ENCODE results near the gene PPP2R5C. TPM values are rescaled to one million over a fixed set of nuclear protein-coding genes. Genes with fewer than 3 reads are reported as not detected.

Gene PPP2R5C
- total RNA-seq, 1 donor from 2014 or later = 125 TPM

DNA sequence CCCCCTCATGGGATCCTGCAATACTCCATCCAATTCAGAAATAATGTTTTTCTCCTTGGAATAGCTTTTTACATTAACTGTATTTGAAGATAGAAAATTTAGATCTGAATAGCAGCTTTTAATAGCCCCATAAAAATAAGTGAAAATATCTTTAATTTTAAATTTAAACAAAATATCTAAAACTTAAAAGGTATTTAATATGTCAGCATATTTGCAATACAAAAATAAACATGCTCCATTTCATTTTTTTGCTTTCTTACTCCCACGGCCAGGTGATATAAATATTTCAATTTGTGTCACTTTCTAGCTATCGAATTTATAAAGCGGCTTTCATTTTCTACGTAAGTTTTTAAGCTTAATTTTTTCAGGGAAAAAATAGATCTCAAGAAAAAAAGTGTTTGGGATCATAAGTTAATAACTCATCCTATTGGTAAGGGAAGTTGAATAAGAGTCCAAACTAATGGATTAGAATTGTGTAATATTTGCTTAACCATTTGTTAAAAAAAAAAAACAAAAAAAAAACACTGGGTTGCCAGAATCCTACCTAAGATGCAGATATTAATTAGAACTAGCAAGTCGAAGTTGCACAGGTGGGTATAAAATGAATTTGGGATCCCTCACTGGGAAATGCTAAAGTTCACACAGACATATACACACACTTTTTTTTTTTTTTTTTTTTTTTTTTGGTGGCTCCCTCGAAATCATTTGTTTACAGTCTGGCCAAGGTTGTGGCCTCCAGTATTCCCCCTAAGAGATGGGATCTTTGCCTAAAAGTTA lies 47.6 kb downstream of the PPP2R5C start:
- no peak for DNase-seq (ENCODE audit: low spot score in 2 of 2, unreplicated experiment in 2 of 2)
- H3K27ac Mint-ChIP-seq = peak overlapping the region; percentile 99
- peaks cover 1% of the 10 kb centered on the region for H3K9me3 Mint-ChIP-seq
- TF ChIP-seq, protein P1, sequence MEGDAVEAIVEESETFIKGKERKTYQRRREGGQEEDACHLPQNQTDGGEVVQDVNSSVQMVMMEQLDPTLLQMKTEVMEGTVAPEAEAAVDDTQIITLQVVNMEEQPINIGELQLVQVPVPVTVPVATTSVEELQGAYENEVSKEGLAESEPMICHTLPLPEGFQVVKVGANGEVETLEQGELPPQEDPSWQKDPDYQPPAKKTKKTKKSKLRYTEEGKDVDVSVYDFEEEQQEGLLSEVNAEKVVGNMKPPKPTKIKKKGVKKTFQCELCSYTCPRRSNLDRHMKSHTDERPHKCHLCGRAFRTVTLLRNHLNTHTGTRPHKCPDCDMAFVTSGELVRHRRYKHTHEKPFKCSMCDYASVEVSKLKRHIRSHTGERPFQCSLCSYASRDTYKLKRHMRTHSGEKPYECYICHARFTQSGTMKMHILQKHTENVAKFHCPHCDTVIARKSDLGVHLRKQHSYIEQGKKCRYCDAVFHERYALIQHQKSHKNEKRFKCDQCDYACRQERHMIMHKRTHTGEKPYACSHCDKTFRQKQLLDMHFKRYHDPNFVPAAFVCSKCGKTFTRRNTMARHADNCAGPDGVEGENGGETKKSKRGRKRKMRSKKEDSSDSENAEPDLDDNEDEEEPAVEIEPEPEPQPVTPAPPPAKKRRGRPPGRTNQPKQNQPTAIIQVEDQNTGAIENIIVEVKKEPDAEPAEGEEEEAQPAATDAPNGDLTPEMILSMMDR (IDR thresholded peaks at IDR 0.05; ENCODE audit: unreplicated experiment) = no peak
- peak overlapping the region; percentile 83 for H3K4me3 Mint-ChIP-seq
- no peaks in the 10 kb centered on the region for H3K27me3 Mint-ChIP-seq (ENCODE audit: low read depth)
- no peaks in the 10 kb centered on the region for H3K36me3 Mint-ChIP-seq
- peaks cover 37% of the 10 kb centered on the region for H3K4me1 Mint-ChIP-seq

DNA sequence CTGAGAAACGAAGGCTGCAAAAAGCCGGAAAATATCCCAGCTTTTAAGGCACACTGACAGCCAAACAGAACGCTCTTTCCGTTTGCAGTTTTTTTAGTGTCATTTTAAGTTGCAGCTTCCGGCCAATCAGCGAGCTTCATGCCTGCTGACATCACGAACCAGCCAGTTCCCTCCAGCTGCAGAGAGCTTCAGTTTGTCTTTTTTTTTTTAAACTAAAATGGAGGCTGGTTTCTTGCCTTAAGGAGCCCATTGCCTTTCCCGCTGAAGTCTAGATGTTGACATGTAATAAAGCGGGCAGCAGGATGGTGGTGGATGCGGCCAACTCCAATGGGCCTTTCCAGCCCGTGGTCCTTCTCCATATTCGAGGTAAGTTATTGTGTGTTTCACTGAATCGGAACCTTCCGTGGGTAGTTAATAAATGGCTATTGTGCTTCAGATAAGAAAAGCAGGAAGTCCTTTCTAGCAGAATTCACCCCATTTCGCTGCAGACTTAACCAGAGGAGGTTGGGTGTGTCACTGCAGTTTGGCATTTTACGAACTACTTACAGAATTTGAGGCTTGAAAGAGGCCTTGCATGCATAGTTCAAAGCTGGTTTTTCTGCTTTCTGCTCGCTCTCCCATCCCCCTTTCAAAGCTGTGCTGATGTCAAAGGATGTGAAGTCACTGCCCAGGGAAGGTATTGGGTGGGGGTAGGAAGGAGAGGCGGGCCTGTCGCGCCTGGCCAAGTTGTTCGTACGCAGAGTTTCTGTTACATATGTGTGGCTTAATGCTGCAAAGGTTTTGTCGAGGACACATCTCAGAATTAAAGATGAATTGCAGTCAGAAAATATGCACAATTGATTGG lies 48.4 kb downstream of the PPP2R5C start:
- no peaks in the 10 kb centered on the region for H3K9me3 Mint-ChIP-seq
- H3K4me3 Mint-ChIP-seq = peak overlapping the region; percentile 83
- peaks cover 42% of the 10 kb centered on the region for H3K4me1 Mint-ChIP-seq
- peak overlapping the region; percentile 99 for H3K27ac Mint-ChIP-seq
- H3K36me3 Mint-ChIP-seq = no peaks in the 10 kb centered on the region
- no peaks in the 10 kb centered on the region for H3K27me3 Mint-ChIP-seq (ENCODE audit: low read depth)
- DNase-seq (ENCODE audit: low spot score in 2 of 2, unreplicated experiment in 2 of 2) = peak; percentile 60 to 74
- TF ChIP-seq, protein P1 (IDR thresholded peaks at IDR 0.05; ENCODE audit: unreplicated experiment) = no peak

DNA sequence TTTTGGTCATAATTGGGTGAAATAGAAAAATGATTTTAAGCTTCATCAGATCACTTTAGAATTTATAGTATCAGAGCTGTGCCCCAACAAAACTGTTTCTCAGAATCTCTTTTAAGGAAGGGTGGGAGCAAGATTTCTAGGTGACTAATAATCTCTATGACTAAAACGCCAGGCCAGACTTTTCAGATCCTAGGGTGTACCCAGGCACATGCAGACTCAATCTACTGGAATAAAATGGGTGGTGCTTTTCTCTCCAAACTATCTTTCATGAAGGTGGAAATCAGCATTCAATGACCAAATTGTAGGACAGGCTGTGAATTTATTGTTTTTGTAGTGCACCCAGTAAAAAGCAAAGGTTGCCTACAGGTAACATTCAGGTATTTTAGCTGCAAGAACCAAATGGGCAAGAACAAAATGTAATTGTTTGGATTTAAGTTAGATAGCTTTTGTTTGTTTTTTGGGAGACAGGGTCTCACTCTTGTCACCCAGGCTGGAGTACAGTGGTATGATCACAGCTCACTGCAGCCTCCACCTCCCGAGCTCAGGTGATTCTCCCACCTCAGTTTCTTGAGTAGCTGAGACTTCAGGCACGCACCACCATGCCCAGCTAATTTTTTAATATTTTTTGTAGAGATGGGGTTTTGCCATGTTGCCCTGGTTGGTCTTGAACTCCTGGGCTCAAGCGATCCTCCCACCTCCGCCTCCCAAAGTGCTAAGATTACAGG lies 49.5 kb downstream of the PPP2R5C start:
- H3K27ac Mint-ChIP-seq = peak overlapping the region; percentile 99
- H3K9me3 Mint-ChIP-seq = no peaks in the 10 kb centered on the region
- TF ChIP-seq, protein P1 (IDR thresholded peaks at IDR 0.05; ENCODE audit: unreplicated experiment) = no peak
- no peaks in the 10 kb centered on the region for H3K36me3 Mint-ChIP-seq
- DNase-seq (ENCODE audit: low spot score in 2 of 2, unreplicated experiment in 2 of 2) = no peak
- H3K27me3 Mint-ChIP-seq (ENCODE audit: low read depth) = no peaks in the 10 kb centered on the region
- H3K4me3 Mint-ChIP-seq = peak overlapping the region; percentile 83
- peaks cover 45% of the 10 kb centered on the region for H3K4me1 Mint-ChIP-seq

DNA sequence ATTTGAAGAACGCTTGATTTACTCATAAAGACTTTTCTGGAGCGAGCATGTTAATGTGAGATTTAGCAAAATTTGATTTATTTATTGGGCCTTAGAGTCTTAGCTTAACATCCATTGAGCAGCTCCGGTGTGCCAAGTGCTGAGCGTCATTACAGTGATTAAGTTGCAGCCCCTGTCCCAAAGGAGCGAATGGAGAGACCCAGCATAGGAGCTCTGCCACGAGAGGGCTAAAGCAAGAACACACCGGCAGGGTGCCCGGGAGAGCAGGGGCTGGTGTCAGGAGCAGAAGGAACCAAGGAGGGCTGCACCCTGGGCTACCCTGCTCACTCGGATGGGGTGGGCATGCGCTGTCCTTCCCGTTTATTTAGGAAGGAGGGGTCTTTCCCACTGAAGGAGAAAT lies 50.6 kb downstream of the PPP2R5C start:
- Mint-ChIP-seq H3K9me3 (no peaks in the 10 kb centered on the region), H3K27ac (peak overlapping the region; percentile 71), H3K27me3 (ENCODE audit: low read depth) (no peaks in the 10 kb centered on the region), H3K36me3 (no peaks in the 10 kb centered on the region), H3K4me3 (peak overlapping the region; percentile 38), H3K4me1 (peaks cover 48% of the 10 kb centered on the region)
- TF ChIP-seq, protein P1 (IDR thresholded peaks at IDR 0.05; ENCODE audit: unreplicated experiment) = no peak
- DNase-seq (ENCODE audit: low spot score in 2 of 2, unreplicated experiment in 2 of 2) = no peak

DNA sequence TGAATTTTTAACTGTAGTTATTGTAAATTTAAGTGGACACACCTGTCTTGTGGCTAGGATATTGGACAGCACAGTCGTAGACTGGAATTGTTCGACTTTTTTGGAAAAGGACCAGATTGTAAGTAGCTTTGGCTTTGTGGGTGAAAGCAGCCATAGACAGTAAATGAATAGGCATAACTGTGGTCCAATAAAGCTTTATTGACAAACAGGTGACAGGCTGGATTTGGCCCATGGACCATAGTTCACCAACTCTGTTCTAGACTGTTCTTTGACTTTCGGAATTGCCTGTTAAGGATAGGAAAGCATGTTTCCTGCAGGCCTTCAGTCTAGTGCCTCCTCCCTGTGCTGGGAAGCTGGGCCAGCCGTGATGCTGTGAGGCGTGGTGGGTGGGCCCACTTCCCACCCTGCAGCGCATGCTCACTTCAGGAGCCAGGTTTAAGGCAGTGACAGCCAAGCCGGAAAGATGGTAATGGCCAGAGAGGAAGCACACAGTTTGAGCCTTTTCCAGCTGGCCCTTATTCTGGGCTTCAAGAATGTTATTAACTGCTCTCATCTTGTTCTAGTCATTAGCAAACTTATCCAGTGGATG lies 51.8 kb downstream of the PPP2R5C start:
- H3K27ac Mint-ChIP-seq = peak overlapping the region; percentile 3
- H3K9me3 Mint-ChIP-seq = no peaks in the 10 kb centered on the region
- no peaks in the 10 kb centered on the region for H3K27me3 Mint-ChIP-seq (ENCODE audit: low read depth)
- no peak overlapping the region for H3K4me3 Mint-ChIP-seq
- TF ChIP-seq, protein P1 (IDR thresholded peaks at IDR 0.05; ENCODE audit: unreplicated experiment) = no peak
- H3K36me3 Mint-ChIP-seq = no peaks in the 10 kb centered on the region
- no peak for DNase-seq (ENCODE audit: low spot score in 2 of 2, unreplicated experiment in 2 of 2)
- H3K4me1 Mint-ChIP-seq = peaks cover 45% of the 10 kb centered on the region
